Measurements from ENCODE around the gene KCNMA1.

The KCNMA1 gene

GRCh38 chr10:77226853-77227565, 410.6 kb downstream of the KCNMA1 start:
- no peak for DNase-seq

- DNase-seq = no peak
Measured at GRCh38 chr10:77226452-77226851, 411.2 kb downstream of the KCNMA1 start.

- no peak for DNase-seq
Measured at GRCh38 chr10:77226020-77226419, 411.6 kb downstream of the KCNMA1 start.

GRCh38 chr10:77223526-77224460, 413.8 kb downstream of the KCNMA1 start:
- DNase-seq = no peak

- no peak for DNase-seq
Measured at GRCh38 chr10:77220150-77220549, 417.5 kb downstream of the KCNMA1 start.

- no peak for DNase-seq
Measured at GRCh38 chr10:77219046-77219445, 418.6 kb downstream of the KCNMA1 start.

GRCh38 chr10:77214799-77215198, 422.8 kb downstream of the KCNMA1 start:
- no peak for DNase-seq

GRCh38 chr10:77212632-77213031, 425.0 kb downstream of the KCNMA1 start:
- no peak for DNase-seq

- no peak for DNase-seq
Measured at GRCh38 chr10:77210645-77211044, 427.0 kb downstream of the KCNMA1 start.

GRCh38 chr10:77208684-77209256, 428.8 kb downstream of the KCNMA1 start:
- no peak for DNase-seq

GRCh38 chr10:77207828-77208185, 429.8 kb downstream of the KCNMA1 start:
- no peak for DNase-seq

GRCh38 chr10:77207182-77207827, 430.3 kb downstream of the KCNMA1 start:
- DNase-seq = no peak

GRCh38 chr10:77205135-77205534, 432.5 kb downstream of the KCNMA1 start:
- DNase-seq = no peak

GRCh38 chr10:77204171-77204570, 433.4 kb downstream of the KCNMA1 start:
- DNase-seq = no peak

- DNase-seq = no peak
Measured at GRCh38 chr10:77202857-77203256, 434.8 kb downstream of the KCNMA1 start.

GRCh38 chr10:77201135-77202106, 436.2 kb downstream of the KCNMA1 start:
- DNase-seq = no peak

- DNase-seq = no peak
Measured at GRCh38 chr10:77197544-77197943, 440.1 kb downstream of the KCNMA1 start.

GRCh38 chr10:77196614-77197013, 441.0 kb downstream of the KCNMA1 start:
- no peak for DNase-seq

GRCh38 chr10:77195101-77195500, 442.5 kb downstream of the KCNMA1 start:
- DNase-seq = no peak

GRCh38 chr10:77193001-77193400, 444.6 kb downstream of the KCNMA1 start:
- no peak for DNase-seq

GRCh38 chr10:77192402-77192801, 445.2 kb downstream of the KCNMA1 start:
- DNase-seq = no peak

All from activated gamma-delta T cell treated with Interleukin-2 at 50 U/mL for 16 hours (primary cell).